Endothelial cell of umbilical vein (primary cell): ENCODE data around the gene CFAP210. TPM values are rescaled to one million over a fixed set of nuclear protein-coding genes. Genes with fewer than 3 reads are reported as not detected.

Experiments
- BruUV-seq: library from RNA; stranded (reverse); fragments of 400-500 nt; replicated peaks from 2 replicates; lab custom pipeline; 2021; lab: Mats Ljungman, UMichigan
- CTCF ChIA-PET: fragments of 300-600, 350-600 bp; sonication (Branson Sonifier 250); formaldehyde crosslinking; loops from one replicate; lab custom pipeline; 2021; ENCODE audit warnings: antibody characterized with exemption, inconsistent platforms; lab: Charles Lee
- POLR2A ChIA-PET: fragments of 300-600, 350-600 bp; sonication (Branson Sonifier 250); formaldehyde crosslinking; loops from one replicate; lab custom pipeline; 2021; ENCODE audit warnings: antibody characterized with exemption, inconsistent platforms; lab: Charles Lee
- DNase-seq: peaks from one replicate; pipeline ENCODE4 v3.0.0-alpha.2; 2011; ENCODE audit warnings: low read depth, low spot score
- FAIRE-seq: peaks from 2 replicates; lab custom pipeline; 2011; peaks lifted over from hg19 to GRCh38; lab: Jason Lieb, UNC
- H2AFZ ChIP-seq: 2 replicates; pipeline ENCODE4 v1.6.0; 2012; ENCODE audit warnings: low read depth, low read length, control low read depth, inconsistent platforms
- H3K27ac ChIP-seq: 2 replicates; pipeline ENCODE4 v1.5.1; 2011; ENCODE audit warnings: low read depth, mild to moderate bottlenecking, control low read depth, low read length, moderate library complexity; ENCODE audit not compliant: insufficient read depth
- H3K27me3 ChIP-seq, 2 experiments: 2 replicates each; pipeline versions ENCODE4 v1.6.0 to v1.6.1; 2011; ENCODE audit warnings: low read length in 2 of 2, mixed read lengths in 1 of 2; ENCODE audit not compliant: control insufficient read depth in 2 of 2, insufficient read depth in 2 of 2
- H3K36me3 ChIP-seq, 2 experiments: 2 replicates in 1 of 2; 3 replicates in 1 of 2; pipeline ENCODE4 v1.5.1; 2011; ENCODE audit warnings: low read length in 2 of 2, mild to moderate bottlenecking in 1 of 2, moderate library complexity in 1 of 2; ENCODE audit not compliant: control insufficient read depth in 2 of 2, insufficient read depth in 2 of 2; ENCODE audit errors: extremely low read depth in 1 of 2
- H3K4me1 ChIP-seq: 3 replicates; pipeline ENCODE4 v1.5.1; 2011; ENCODE audit warnings: mild to moderate bottlenecking, low read length; ENCODE audit not compliant: control insufficient read depth, insufficient read depth; ENCODE audit errors: extremely low read depth
- H3K4me2 ChIP-seq: 2 replicates; pipeline ENCODE4 v1.6.1; 2011; ENCODE audit warnings: low read length, control low read depth, mixed read lengths; ENCODE audit not compliant: insufficient read depth
- H3K4me3 ChIP-seq, 3 experiments: fragments of 200-600 bp in 1 of 3; sonication (generic), shearing (Covaris generic) in 1 of 3; replicated peaks in 1 of 3; 2 replicates each; pipeline ENCODE4 v1.5.1; 2011 to 2016; ENCODE audit warnings: control low read depth in 3 of 3, low read length in 3 of 3, mild to moderate bottlenecking in 2 of 3, inconsistent platforms in 1 of 3, low read depth in 1 of 3, moderate library complexity in 1 of 3; ENCODE audit not compliant: insufficient read depth in 1 of 3
- H3K79me2 ChIP-seq: 2 replicates; pipeline ENCODE4 v1.6.0; 2012; ENCODE audit warnings: low read length, inconsistent platforms; ENCODE audit not compliant: control insufficient read depth, insufficient read depth
- H3K9ac ChIP-seq: replicated peaks from 2 replicates; pipeline ENCODE3; 2011; ENCODE audit warnings: low read length, control low read depth; ENCODE audit not compliant: insufficient read depth; ENCODE audit errors: extremely low read depth
- H3K9me1 ChIP-seq: replicated peaks from 3 replicates; pipeline ENCODE4 v1.6.0; 2011; ENCODE audit warnings: mild to moderate bottlenecking, low read length; ENCODE audit not compliant: control insufficient read depth, insufficient read depth; ENCODE audit errors: extremely low read depth
- H3K9me3 ChIP-seq: replicated peaks from 2 replicates; pipeline ENCODE4 v1.5.1; 2012; ENCODE audit warnings: low read length, inconsistent platforms; ENCODE audit not compliant: control insufficient read depth, insufficient read depth
- H4K20me1 ChIP-seq: replicated peaks from 2 replicates; pipeline ENCODE3; 2011; ENCODE audit warnings: mild to moderate bottlenecking, low read length; ENCODE audit not compliant: control insufficient read depth, insufficient read depth; ENCODE audit errors: extremely low read depth
- CTCF ChIP-seq, 2 donors: IDR thresholded peaks; 1 replicate in 1 of 2; 2 replicates in 1 of 2; pipeline ENCODE4 v1.5.1; 2011; ENCODE audit warnings: low read length in 2 of 2, mild to moderate bottlenecking in 2 of 2, moderate library complexity in 2 of 2, control low read depth in 1 of 2, inconsistent platforms in 1 of 2, low read depth in 1 of 2; ENCODE audit not compliant: insufficient read depth in 1 of 2; ENCODE audit errors: extremely low read depth in 1 of 2
- FOS ChIP-seq: IDR thresholded peaks from 2 replicates; pipeline ENCODE4 v1.6.1; 2011; ENCODE audit warnings: mild to moderate bottlenecking, low read length, moderate library complexity, borderline replicate concordance; ENCODE audit not compliant: insufficient read depth
- GATA2 ChIP-seq: IDR thresholded peaks from 2 replicates; pipeline ENCODE4 v1.7.0; 2011; ENCODE audit warnings: low read depth, mild to moderate bottlenecking, moderate library complexity, mixed read lengths, low read length; ENCODE audit not compliant: insufficient read length, insufficient read depth
- JUN ChIP-seq: IDR thresholded peaks from 2 replicates; pipeline ENCODE4 v1.6.1; 2011; ENCODE audit warnings: borderline replicate concordance, low read depth; ENCODE audit not compliant: insufficient read length, insufficient read depth
- POLR2A ChIP-seq: IDR thresholded peaks from 2 replicates; pipeline ENCODE4 v1.6.1; 2012; ENCODE audit warnings: low read depth, mild to moderate bottlenecking, control low read depth, low read length
- POLR2AphosphoS5 ChIP-seq: IDR thresholded peaks from 2 replicates; pipeline ENCODE4 v1.6.1; 2012; ENCODE audit warnings: low read depth, mild to moderate bottlenecking, control low read depth, low read length, moderate library complexity; ENCODE audit not compliant: insufficient read depth
- dilution Hi-C: fragments of 300-500 bp; cut with MboI; formaldehyde crosslinking; loops from one replicate; pipeline ENCODE4 v1.15.0; 2019; ENCODE audit warnings: low sequenced_read_pairs; ENCODE audit not compliant: extremely low pct_ligation_motif_present
- intact Hi-C: fragments of 100-400 bp; cut with micrococcal nuclease; formaldehyde crosslinking; loops from one replicate; pipeline ENCODE4 v1.10.0; 2022
- polyA plus RNA-seq, 4 experiments: library from polyadenylated mRNA; depleted of rRNA in 3 of 4; stranded (reverse) in 3 of 4; unstranded in 1 of 4; fragments of >200 nt; gene quantifications; 2 replicates each; pipeline versions ENCODE4 v1.2.1 to v1.2.3, GENCODE V29; 2011 to 2012; ENCODE audit warnings: missing spikeins in 1 of 4
- total RNA-seq: library from RNA; stranded (reverse); gene quantifications from 2 replicates; pipeline ENCODE4 v1.2.3, GENCODE V29; 2021
- TF ChIP-seq, protein P1 (sequence below): IDR thresholded peaks from 2 replicates; pipeline ENCODE4 v1.6.1; 2011; ENCODE audit not compliant: insufficient read depth, insufficient read length

CFAP210 gene
- total and polyA plus RNA-seq, 2 donors (not counting 3 experiments of a cell fraction or from before 2014, with no cell fraction given): not detected

GRCh38 chr2:169613876-169614275 is 80.3 kb downstream of the CFAP210 start:
- no peak overlapping the region for H3K4me3 ChIP-seq
- POLR2A ChIA-PET: no interaction called here
- dilution Hi-C loops: no loop called here
- peaks cover 17% of the 10 kb centered on the region for H3K79me2 ChIP-seq
- no peak overlapping the region for H2AFZ ChIP-seq
- TF ChIP-seq POLR2AphosphoS5 (no peak), CTCF (IDR thresholded peaks at IDR 0.05; ENCODE audit: extremely low read depth in 1 of 2, insufficient read depth in 1 of 2, low read depth in 1 of 2, low read length in 2 of 2) (no peak), JUN (no peak), GATA2 (no peak), POLR2A (no peak), FOS (no peak)
- TF ChIP-seq, protein P1, sequence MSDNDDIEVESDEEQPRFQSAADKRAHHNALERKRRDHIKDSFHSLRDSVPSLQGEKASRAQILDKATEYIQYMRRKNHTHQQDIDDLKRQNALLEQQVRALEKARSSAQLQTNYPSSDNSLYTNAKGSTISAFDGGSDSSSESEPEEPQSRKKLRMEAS: no peak
- H3K4me1 ChIP-seq: no peaks in the 10 kb centered on the region
- no peaks in the 10 kb centered on the region for H3K27me3 ChIP-seq
- CTCF ChIA-PET: no interaction called here
- DNase-seq (no peak), FAIRE-seq (no peak)
- H3K4me2 ChIP-seq: no peak overlapping the region
- H3K9me1 ChIP-seq: no peaks in the 10 kb centered on the region
- no peaks in the 10 kb centered on the region for H3K9me3 ChIP-seq
- no peaks in the 10 kb centered on the region for H4K20me1 ChIP-seq
- H3K27ac ChIP-seq: no peak overlapping the region
- intact Hi-C loops: no loop called here
- no TSS peak for BruUV-seq
- H3K36me3 ChIP-seq: peaks cover 4 to 12% of the 10 kb centered on the region in 2 experiments
- no peak overlapping the region for H3K9ac ChIP-seq
